Fibroblast of lung (primary cell): ENCODE results near the gene NCEH1.

Experiments
- CTCF ChIP-seq, 2 donors: IDR thresholded peaks in 1 of 2; conservative IDR thresholded peaks in 1 of 2; 1 replicate in 1 of 2; 2 replicates in 1 of 2; pipeline ENCODE4 v1.5.1; 2011 to 2012; ENCODE audit warnings: low read length in 2 of 2, control low read depth in 1 of 2, inconsistent platforms in 1 of 2, low read depth in 1 of 2, mild to moderate bottlenecking in 1 of 2
- EZH2 ChIP-seq: IDR thresholded peaks from 2 replicates; pipeline ENCODE4 v1.5.1; 2012; ENCODE audit warnings: low read length, control low read depth, mild to moderate bottlenecking; ENCODE audit errors: missing control alignments

GRCh38 chr3:172685331-172686214 is 25.3 kb downstream of the NCEH1 start:
- TF ChIP-seq CTCF (conservative IDR thresholded peaks at IDR 0.05 in 1 of 2, IDR thresholded peaks at IDR 0.05 in 1 of 2; ENCODE audit: low read depth in 1 of 2, low read length in 2 of 2) (no peak), EZH2 (no peak)
